HepG2 (cell line): ENCODE results near the gene PLRG1. TPM values are rescaled to one million over a fixed set of nuclear protein-coding genes. Genes with fewer than 3 reads are reported as not detected.

Experiments
- BCLAF1 ChIP-seq: fragments of 450-650 bp; IDR thresholded peaks from 2 replicates; pipeline ENCODE4 v1.6.1; 2017; ENCODE audit warnings: mild to moderate bottlenecking
- CBX1 ChIP-seq: IDR thresholded peaks from one replicate; pipeline ENCODE4 v1.6.1; 2016; ENCODE audit warnings: antibody characterized with exemption, low read depth
- CEBPB ChIP-seq: IDR thresholded peaks from 2 replicates; pipeline ENCODE4 v1.6.1; 2011; ENCODE audit warnings: low read depth, low read length, improper control_type of control experiment, borderline replicate concordance
- EP300 ChIP-seq, 3 experiments: sonication (generic) in 1 of 3; formaldehyde crosslinking in 1 of 3; IDR thresholded peaks; 2 replicates each; pipeline versions ENCODE4 v1.5.1 to v1.6.1; 2011 to 2020; ENCODE audit warnings: low read depth in 2 of 3, low read length in 2 of 3, borderline replicate concordance in 1 of 3, improper control_type of control experiment in 1 of 3, mild to moderate bottlenecking in 1 of 3, missing genetic modification reagents in 1 of 3, moderate library complexity in 1 of 3
- HNF4G ChIP-seq, 2 experiments: sonication (generic) in 1 of 2; formaldehyde crosslinking in 1 of 2; IDR thresholded peaks; 2 replicates each; pipeline versions ENCODE4 v1.4.0 to v1.6.1; 2011 to 2020; ENCODE audit warnings: borderline replicate concordance in 2 of 2, low read depth in 2 of 2, mild to moderate bottlenecking in 2 of 2, low read length in 1 of 2, missing genetic modification reagents in 1 of 2, moderate library complexity in 1 of 2
- HNRNPUL1 ChIP-seq: fragments of 200-400 bp; formaldehyde crosslinking; IDR thresholded peaks from 2 replicates; pipeline ENCODE4 v1.6.1; 2017; ENCODE audit warnings: low read depth, mild to moderate bottlenecking, low read length, moderate library complexity
- JARID2 ChIP-seq: sonication (generic); formaldehyde crosslinking; IDR thresholded peaks from 2 replicates; pipeline ENCODE4 v1.8.1; 2023; ENCODE audit warnings: missing genetic modification reagents, inconsistent platforms; ENCODE audit not compliant: insufficient replicate concordance
- NFIC ChIP-seq: IDR thresholded peaks from 2 replicates; pipeline ENCODE4 v1.6.1; 2012; ENCODE audit warnings: mild to moderate bottlenecking, low read length, inconsistent platforms
- NR1H2 ChIP-seq: sonication (generic); formaldehyde crosslinking; IDR thresholded peaks from 2 replicates; pipeline ENCODE4 v1.8.1; 2022; ENCODE audit warnings: low read depth, missing genetic modification reagents, borderline replicate concordance
- RARA ChIP-seq: IDR thresholded peaks from 2 replicates; pipeline ENCODE4 v1.6.1; 2016; ENCODE audit warnings: missing genetic modification reagents, missing compliant biosample characterization
- SAFB2 ChIP-seq: sonication (generic); formaldehyde crosslinking; IDR thresholded peaks from 2 replicates; pipeline ENCODE4 v1.5.1; 2020; ENCODE audit warnings: missing genetic modification reagents, low read depth, mild to moderate bottlenecking, borderline replicate concordance
- SCMH1 ChIP-seq: sonication (generic); formaldehyde crosslinking; IDR thresholded peaks from 2 replicates; pipeline ENCODE4 v1.9.0; 2021; ENCODE audit warnings: missing genetic modification reagents, mild to moderate bottlenecking, borderline replicate concordance
- SNRNP70 ChIP-seq: fragments of 200-400 bp; formaldehyde crosslinking; IDR thresholded peaks from 2 replicates; pipeline ENCODE4 v1.6.1; 2017; ENCODE audit warnings: mild to moderate bottlenecking, low read depth, low read length, moderate library complexity
- SP4 ChIP-seq: sonication (generic); formaldehyde crosslinking; IDR thresholded peaks from 2 replicates; pipeline ENCODE4 v1.8.1; 2023; ENCODE audit warnings: mild to moderate bottlenecking, missing genetic modification reagents
- ZNF251 ChIP-seq: sonication (generic); formaldehyde crosslinking; IDR thresholded peaks from 2 replicates; pipeline ENCODE4 v1.9.0; 2021; ENCODE audit warnings: mild to moderate bottlenecking, missing genetic modification reagents
- ZNF260 ChIP-seq: sonication (generic); formaldehyde crosslinking; IDR thresholded peaks from 2 replicates; pipeline ENCODE4 v1.4.0; 2020; ENCODE audit warnings: missing genetic modification reagents, low read depth, mild to moderate bottlenecking, borderline replicate concordance
- ZNF264 ChIP-seq: sonication (generic); formaldehyde crosslinking; IDR thresholded peaks from 2 replicates; pipeline ENCODE4 v1.4.0; 2020; ENCODE audit warnings: missing genetic modification reagents
- ZNF367 ChIP-seq: sonication (generic); formaldehyde crosslinking; IDR thresholded peaks from 2 replicates; pipeline ENCODE4 v1.4.0; 2020; ENCODE audit warnings: missing genetic modification reagents, borderline replicate concordance
- ZNF672 ChIP-seq: sonication (generic); formaldehyde crosslinking; IDR thresholded peaks from 2 replicates; pipeline ENCODE4 v1.8.1; 2022; ENCODE audit warnings: missing genetic modification reagents
- ZSCAN30 ChIP-seq: sonication (generic); formaldehyde crosslinking; IDR thresholded peaks from 2 replicates; pipeline ENCODE4 v1.5.0; 2020; ENCODE audit warnings: mild to moderate bottlenecking, missing genetic modification reagents
- polyA plus RNA-seq, 8 experiments: library from polyadenylated mRNA; depleted of rRNA in 3 of 8; stranded (reverse) in 7 of 8; unstranded in 1 of 8; fragments of >200 nt; fragmentation: Illumina TruSeq in 4 of 8; extraction: Trizol in 4 of 8; gene quantifications; 2 replicates each; pipeline versions ENCODE4 v1.2.1 to v1.2.3, GENCODE V29; 2011 to 2016; ENCODE audit warnings: low read depth in 4 of 8, missing spikeins in 1 of 8, mixed read lengths in 1 of 8; ENCODE audit not compliant: insufficient read depth in 1 of 8
- total RNA-seq, 5 experiments: library from RNA; depleted of rRNA; stranded (reverse); fragments of >200 nt; fragmentation: Illumina TruSeq; extraction: Trizol; gene quantifications; 2 replicates each; pipeline ENCODE4 v1.2.3, GENCODE V29; 2016; ENCODE audit warnings: low read depth in 1 of 5
- TF ChIP-seq, protein P1 (sequence below), 2 experiments: fragments of 450-650 bp in 1 of 2; sonication (generic) in 1 of 2; formaldehyde crosslinking; IDR thresholded peaks; 2 replicates each; pipeline versions ENCODE4 v1.5.0 to v1.8.0; 2020 to 2022; ENCODE audit warnings: mild to moderate bottlenecking in 1 of 2, missing genetic modification reagents in 1 of 2
- TF ChIP-seq, protein P2 (sequence below): sonication (generic); formaldehyde crosslinking; IDR thresholded peaks from 2 replicates; pipeline ENCODE4 v1.4.0; 2020; ENCODE audit warnings: mild to moderate bottlenecking, missing genetic modification reagents

The PLRG1 gene
- total and polyA plus RNA-seq, 2 of the 13 experiments (the other 11 are each of a cell fraction or from before 2014, with no cell fraction given): 77.3 to 110 TPM

- TF ChIP-seq JARID2 (no peak), ZNF367 (CRISPR knock-in tag) (no peak), SNRNP70 (no peak), CEBPB (0 out of 2 replicates have a peak, but pooled peaks have one; percentile 30), HNRNPUL1 (no peak), ZNF251 (CRISPR knock-in tag) (no peak), ZSCAN30 (no peak), SP4 (CRISPR knock-in tag) (no peak), NFIC (0 out of 2 replicates have a peak, but pooled peaks have one; percentile 25), NR1H2 (no peak), HNF4G (IDR thresholded peaks at IDR 0.05; ENCODE audit: borderline replicate concordance, low read depth, low read length) (peak; percentile 43; the same call in 1 of the 2 replicates), HNF4G (CRISPR knock-in tag; IDR thresholded peaks at IDR 0.05; ENCODE audit: borderline replicate concordance, low read depth) (no peak), ZNF260 (CRISPR knock-in tag) (no peak), SAFB2 (CRISPR knock-in tag) (no peak), RARA (CRISPR knock-in tag) (peak; percentile 22; the same call in 1 of the 2 replicates), ZNF672 (CRISPR knock-in tag) (no peak), EP300 (IDR thresholded peaks at IDR 0.05; ENCODE audit: low read depth in 2 of 2, low read length in 2 of 2) (0 out of 4 replicates have a peak, but pooled peaks of 1 of the 2 experiments have one; percentile 20), EP300 (CRISPR knock-in tag; IDR thresholded peaks at IDR 0.05; ENCODE audit: borderline replicate concordance) (no peak), BCLAF1 (no peak), SCMH1 (CRISPR knock-in tag) (no peak), CBX1 (no peak), ZNF264 (no peak)
- TF ChIP-seq, protein P1, sequence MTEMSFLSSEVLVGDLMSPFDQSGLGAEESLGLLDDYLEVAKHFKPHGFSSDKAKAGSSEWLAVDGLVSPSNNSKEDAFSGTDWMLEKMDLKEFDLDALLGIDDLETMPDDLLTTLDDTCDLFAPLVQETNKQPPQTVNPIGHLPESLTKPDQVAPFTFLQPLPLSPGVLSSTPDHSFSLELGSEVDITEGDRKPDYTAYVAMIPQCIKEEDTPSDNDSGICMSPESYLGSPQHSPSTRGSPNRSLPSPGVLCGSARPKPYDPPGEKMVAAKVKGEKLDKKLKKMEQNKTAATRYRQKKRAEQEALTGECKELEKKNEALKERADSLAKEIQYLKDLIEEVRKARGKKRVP (CRISPR knock-in tag; IDR thresholded peaks at IDR 0.05): peak in 1 of 2 experiments; percentile 42; a peak in 2 of 4 replicates
- TF ChIP-seq, protein P2, sequence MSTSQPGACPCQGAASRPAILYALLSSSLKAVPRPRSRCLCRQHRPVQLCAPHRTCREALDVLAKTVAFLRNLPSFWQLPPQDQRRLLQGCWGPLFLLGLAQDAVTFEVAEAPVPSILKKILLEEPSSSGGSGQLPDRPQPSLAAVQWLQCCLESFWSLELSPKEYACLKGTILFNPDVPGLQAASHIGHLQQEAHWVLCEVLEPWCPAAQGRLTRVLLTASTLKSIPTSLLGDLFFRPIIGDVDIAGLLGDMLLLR: no peak
These were observed 41.7 kb upstream of the PLRG1 start (continued) for GRCh38 chr4:154591890-154592289.
